SK-N-MC (cell line): ENCODE data around the gene NXPE2.

Experiments
- DNase-seq: peaks from one replicate; pipeline ENCODE4 v3.0.0-alpha.2; 2011; ENCODE audit warnings: low read depth, low spot score
- H3K27ac ChIP-seq: fragments of 200-600 bp; sonication (generic); 2 replicates; pipeline ENCODE4 v1.5.1; 2016; ENCODE audit warnings: mixed run types
- H3K36me3 ChIP-seq: fragments of 200-600 bp; sonication (generic); 2 replicates; pipeline ENCODE4 v1.6.1; 2017; ENCODE audit warnings: antibody characterized with exemption, low read length, mixed read lengths; ENCODE audit not compliant: insufficient read depth
- H3K4me3 ChIP-seq: fragments of 200-600 bp; sonication (generic); 2 replicates; pipeline ENCODE4 v1.5.1; 2016
- H3K9ac ChIP-seq: fragments of 200-600 bp; sonication (generic); 2 replicates; pipeline ENCODE4 v1.8.0; 2017; ENCODE audit warnings: mixed run types, mixed read lengths; ENCODE audit not compliant: insufficient read length
- H3K9me3 ChIP-seq: fragments of 200-600 bp; sonication (generic); 2 replicates; pipeline ENCODE4 v1.6.1; 2017; ENCODE audit warnings: low read depth, mild to moderate bottlenecking, antibody characterized with exemption, low read length, moderate library complexity, mixed read lengths
- EZH2 ChIP-seq: fragments of 200-600 bp; sonication (generic); IDR thresholded peaks from one replicate; pipeline ENCODE4 v1.6.1; 2017; ENCODE audit warnings: antibody characterized with exemption
- FOXP2 ChIP-seq: optimal IDR thresholded peaks from 2 replicates; pipeline ENCODE3; 2011; ENCODE audit warnings: mild to moderate bottlenecking, moderate library complexity; ENCODE audit not compliant: insufficient read depth; ENCODE audit errors: extremely low read length, control extremely low read depth
- POLR2AphosphoS5 ChIP-seq: IDR thresholded peaks from 2 replicates; pipeline ENCODE4 v1.6.1; 2012; ENCODE audit warnings: mild to moderate bottlenecking, low read depth, low read length, borderline replicate concordance

Gene NXPE2

DNA sequence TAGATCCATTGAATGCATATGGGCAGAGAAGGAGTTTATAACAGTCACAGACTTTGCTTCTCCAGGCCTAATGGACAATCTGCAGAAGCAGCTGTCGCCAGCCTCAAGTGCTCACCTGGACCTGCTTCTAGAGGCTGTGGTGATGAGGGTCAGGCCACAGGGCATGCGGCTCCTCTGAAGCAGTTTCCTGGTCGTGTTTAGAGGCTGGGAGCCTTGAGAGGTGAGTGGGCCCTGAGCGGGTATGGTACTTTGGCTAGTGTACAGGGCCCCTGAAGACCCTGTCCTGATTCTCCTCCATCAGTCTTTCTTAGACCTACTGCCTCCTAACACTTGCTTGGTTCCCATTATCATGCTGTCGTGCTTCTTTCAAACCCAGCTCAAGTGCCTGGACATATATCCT, 41.2 kb downstream of the NXPE2 start:
- TF ChIP-seq FOXP2 (no peak), POLR2AphosphoS5 (no peak), EZH2 (no peak)
- Histone ChIP-seq H3K36me3 (no peaks in the 10 kb centered on the region), H3K9ac (no peak overlapping the region), H3K4me3 (no peak overlapping the region), H3K27ac (no peak overlapping the region), H3K9me3 (no peaks in the 10 kb centered on the region)
- no peak for DNase-seq

DNA sequence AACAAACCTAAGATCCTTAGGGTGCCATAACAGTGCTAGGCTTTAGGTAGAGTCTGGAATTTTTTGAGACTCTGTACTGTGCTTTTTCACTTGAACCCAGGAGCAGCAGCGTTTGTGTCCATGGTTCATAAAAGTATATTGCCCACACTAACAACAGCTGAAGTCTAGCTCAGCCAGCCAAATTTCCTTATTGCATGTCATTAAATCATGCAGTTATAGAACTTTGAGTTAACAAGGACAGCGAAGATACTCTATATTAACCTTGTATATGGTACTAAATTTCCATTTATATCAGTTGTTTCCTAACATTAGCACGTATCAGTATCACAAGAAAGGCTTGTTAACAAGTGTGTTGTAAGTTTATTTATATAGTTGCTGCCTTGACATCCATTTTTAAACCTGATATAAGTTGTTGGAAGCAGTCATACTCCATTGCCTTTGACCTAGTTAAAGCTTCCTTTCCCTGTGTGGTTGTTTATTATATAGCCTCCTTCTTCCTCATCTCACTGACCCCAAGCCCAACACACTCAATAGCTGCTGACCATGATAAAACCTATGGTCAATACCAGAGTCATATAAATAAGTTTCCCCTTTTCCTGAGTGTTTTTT, 46.7 kb downstream of the NXPE2 start:
- H3K36me3 ChIP-seq: no peaks in the 10 kb centered on the region

DNA sequence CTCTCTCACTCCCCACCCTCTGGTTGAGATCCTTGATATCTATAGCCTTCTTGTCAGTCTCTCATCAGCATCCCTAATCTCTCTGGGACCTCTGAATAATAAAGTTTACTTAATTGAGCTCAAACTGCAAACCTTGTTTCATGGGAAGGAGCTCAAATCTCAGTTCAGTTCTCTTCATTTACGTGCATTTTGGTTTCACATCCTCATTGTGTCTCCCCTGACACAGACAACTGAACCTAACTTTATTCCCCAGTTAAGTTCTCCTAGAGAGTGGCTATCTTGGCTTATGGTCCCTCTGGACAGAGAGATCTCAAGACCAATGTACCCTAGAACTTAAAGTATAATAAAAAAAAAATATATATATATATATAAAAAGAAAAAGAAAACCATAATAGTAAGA, 47.3 kb downstream of the NXPE2 start:
- no peak overlapping the region for H3K9ac ChIP-seq

More for the DNA sequence above, 46.7 kb downstream of the NXPE2 start:
- no peak for DNase-seq
- H3K4me3 ChIP-seq: no peak overlapping the region
- H3K9ac ChIP-seq: no peak overlapping the region
- no peak for TF ChIP-seq POLR2AphosphoS5
- TF ChIP-seq EZH2: no peak
- TF ChIP-seq FOXP2: no peak
- no peak overlapping the region for H3K27ac ChIP-seq
- no peaks in the 10 kb centered on the region for H3K9me3 ChIP-seq

DNA sequence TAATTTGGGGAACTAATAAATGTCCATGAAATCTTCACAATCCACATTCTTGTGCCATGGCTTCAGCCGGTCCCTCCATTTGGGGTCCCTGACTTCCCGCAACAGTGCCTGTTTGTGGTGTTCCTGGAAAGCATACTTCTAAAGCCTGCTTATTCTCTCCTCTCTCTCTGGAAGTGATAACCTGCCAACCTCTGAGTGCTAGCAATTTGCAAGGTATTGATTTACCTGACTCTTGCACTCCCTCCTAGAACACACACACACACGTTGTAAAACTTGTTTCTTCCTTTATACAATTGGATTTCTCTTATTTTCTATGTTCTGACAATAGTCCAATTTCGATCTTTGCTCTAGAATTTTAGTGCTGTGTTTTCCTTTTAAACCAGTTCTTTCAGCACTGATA, 58.5 kb downstream of the NXPE2 start:
- Histone ChIP-seq H3K27ac (no peak overlapping the region), H3K36me3 (no peaks in the 10 kb centered on the region), H3K9ac (no peak overlapping the region), H3K4me3 (no peak overlapping the region), H3K9me3 (no peaks in the 10 kb centered on the region)
- no peak for TF ChIP-seq FOXP2
- TF ChIP-seq POLR2AphosphoS5: no peak
- no peak for TF ChIP-seq EZH2
- DNase-seq: no peak

More for the DNA sequence above, 47.3 kb downstream of the NXPE2 start:
- Histone ChIP-seq H3K9me3 (no peaks in the 10 kb centered on the region), H3K36me3 (no peaks in the 10 kb centered on the region), H3K27ac (no peak overlapping the region), H3K4me3 (no peak overlapping the region)
- DNase-seq: no peak
- TF ChIP-seq EZH2 (no peak), POLR2AphosphoS5 (no peak), FOXP2 (no peak)

DNA sequence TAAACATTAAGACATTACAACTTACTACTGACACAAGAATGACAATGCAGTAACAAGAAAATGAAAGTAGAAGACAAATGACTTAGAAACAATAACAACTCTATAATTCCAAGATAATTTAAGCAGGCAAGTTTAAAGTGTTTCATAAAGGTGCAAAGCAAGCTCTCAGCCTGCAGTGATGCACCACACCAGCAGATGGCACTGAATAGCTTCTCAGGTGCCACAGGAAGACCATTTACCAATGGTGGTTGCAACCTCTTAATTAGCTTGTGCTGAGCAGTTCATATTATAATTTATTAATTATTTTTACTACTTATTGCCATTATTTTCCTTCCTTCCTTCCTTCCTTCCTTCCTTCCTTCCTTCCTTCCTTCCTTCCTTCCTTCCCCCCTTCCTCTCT, 60.6 kb downstream of the NXPE2 start:
- Histone ChIP-seq H3K9ac (no peak overlapping the region), H3K4me3 (no peak overlapping the region), H3K27ac (no peak overlapping the region), H3K36me3 (no peaks in the 10 kb centered on the region), H3K9me3 (no peaks in the 10 kb centered on the region)
- TF ChIP-seq POLR2AphosphoS5 (no peak), EZH2 (no peak), FOXP2 (no peak)
- no peak for DNase-seq

DNA sequence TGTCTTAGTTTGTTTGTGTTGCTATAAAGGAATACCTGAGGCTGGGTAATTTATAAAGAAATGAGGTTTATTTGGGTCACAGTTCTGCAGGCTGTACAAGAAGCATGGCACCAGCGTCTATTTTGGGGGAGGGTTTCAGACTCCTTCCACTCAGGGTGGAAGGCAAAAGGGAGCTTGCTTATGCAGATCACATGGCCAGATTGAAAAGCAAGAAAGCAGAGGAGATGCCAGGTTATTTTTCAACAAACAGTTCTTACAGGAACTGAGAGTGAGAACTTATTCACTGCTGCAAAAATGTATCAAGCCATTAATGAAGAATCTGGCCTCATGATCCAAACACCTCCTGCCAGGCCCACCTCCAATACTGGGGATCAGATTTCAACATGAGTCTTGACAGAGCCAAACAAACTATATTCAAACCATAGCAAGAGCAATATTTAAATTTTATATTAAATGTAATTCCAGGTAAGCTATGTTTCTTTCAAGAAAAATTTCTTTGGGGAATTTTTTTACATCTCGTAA, 66.9 kb downstream of the NXPE2 start:
- no peak for DNase-seq
- no peak overlapping the region for H3K9ac ChIP-seq

DNA sequence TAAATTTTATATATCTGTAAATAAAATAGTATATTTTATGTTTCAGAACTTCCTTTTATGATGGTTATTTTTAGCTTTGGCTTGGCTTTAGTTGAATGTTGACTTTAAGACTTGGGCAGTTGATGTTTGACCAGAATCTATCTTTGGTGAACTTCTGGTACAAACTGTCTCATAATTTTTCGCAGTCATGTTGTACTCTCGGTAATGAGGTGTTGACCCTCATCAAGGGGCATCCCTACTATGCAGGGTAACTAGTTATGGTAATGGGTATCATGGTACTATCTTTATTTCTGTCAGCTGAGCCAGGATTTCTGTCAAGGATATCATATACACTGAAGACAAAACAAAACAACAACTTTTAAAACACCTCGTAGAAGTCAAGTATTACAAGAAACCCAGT, 67.7 kb downstream of the NXPE2 start:
- Histone ChIP-seq H3K9ac (no peak overlapping the region), H3K4me3 (no peak overlapping the region), H3K27ac (no peak overlapping the region), H3K36me3 (no peaks in the 10 kb centered on the region), H3K9me3 (no peaks in the 10 kb centered on the region)
- TF ChIP-seq FOXP2 (no peak), EZH2 (no peak), POLR2AphosphoS5 (no peak)
- DNase-seq: no peak

More for the DNA sequence above, 66.9 kb downstream of the NXPE2 start:
- Histone ChIP-seq H3K9me3 (no peaks in the 10 kb centered on the region), H3K36me3 (no peaks in the 10 kb centered on the region), H3K4me3 (no peak overlapping the region), H3K27ac (no peak overlapping the region)
- TF ChIP-seq POLR2AphosphoS5 (no peak), EZH2 (no peak), FOXP2 (no peak)
